GM12892 (cell line): ENCODE results near the gene CA7.

Experiments
- POLR2A ChIP-seq: IDR thresholded peaks from 2 replicates; pipeline ENCODE4 v1.6.1; 2011; ENCODE audit warnings: low read depth, low read length, control low read depth
- TAF1 ChIP-seq: IDR thresholded peaks from 2 replicates; pipeline ENCODE4 v1.6.1; 2011; ENCODE audit warnings: low read depth, mild to moderate bottlenecking, control low read depth, low read length, borderline replicate concordance

GRCh38 chr16:66863707-66864106, 19.5 kb downstream of the CA7 start:
- TF ChIP-seq POLR2A (no peak), TAF1 (no peak)
